ENCODE results near the gene SDK2. TPM values are rescaled to one million over a fixed set of nuclear protein-coding genes. Genes with fewer than 3 reads are reported as not detected.

The SDK2 gene
- total and polyA plus RNA-seq, 2 of the 4 experiments (the other 2 are of a cell fraction) = under 0.01 to 0.03 TPM

DNA sequence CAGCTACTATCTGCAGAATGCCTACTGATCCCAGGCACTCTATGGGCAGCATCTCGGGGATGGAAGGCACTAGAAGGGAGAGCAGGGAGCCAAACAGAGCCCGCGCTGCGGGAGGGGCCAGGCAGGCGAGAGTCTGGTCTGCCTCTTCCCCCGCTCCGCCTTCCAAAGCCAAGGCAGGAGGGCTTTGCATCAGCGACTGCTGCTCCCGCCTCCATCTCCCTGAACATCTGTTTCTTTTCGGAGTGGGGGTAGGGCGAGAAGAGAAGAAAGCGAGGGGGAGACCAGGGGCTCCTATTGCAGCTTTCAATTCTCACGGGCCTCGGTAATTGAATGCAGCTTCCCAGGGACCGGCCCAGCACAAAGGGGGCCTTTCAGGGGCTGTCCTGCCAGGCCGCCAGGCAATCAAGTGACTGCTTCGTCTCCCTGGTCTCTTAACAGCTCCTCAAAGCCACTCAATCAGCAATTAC is 301.0 kb downstream of the SDK2 start:
- CTCF ChIA-PET = no interaction called here
- peak overlapping the region; percentile 56 for H3K9ac ChIP-seq (ENCODE audit: low read depth, low read length)
- BruUV-seq (replicated peaks) = no TSS peak
- H2BK15ac ChIP-seq (ENCODE audit: low read depth, low read length) = peak overlapping the region; percentile 99; the same call in 2 of the 3 replicates
- H3K4me3 ChIP-seq (ENCODE audit: insufficient read depth, low read depth, low read length) = no peak overlapping the region
- dilution Hi-C loops (cut with HindIII; ENCODE audit: low sequenced_read_pairs, unreplicated experiment) = no loop called here
- peak overlapping the region; percentile 100 for H3K23ac ChIP-seq (ENCODE audit: low read depth, low read length)
- peaks cover 46% of the 10 kb centered on the region for H3K4me1 ChIP-seq (ENCODE audit: control insufficient read depth, insufficient read depth, low read length)
- in situ Hi-C loops (cut with MboI; ENCODE audit: low sequenced_read_pairs) = no loop called here
- peak; percentile 82 for ATAC-seq (ENCODE audit: low read depth)
- H4K8ac ChIP-seq (ENCODE audit: low read depth in 2 of 2, low read length in 2 of 2) = peak overlapping the region; percentile 89 to 96
- H2BK120ac ChIP-seq (ENCODE audit: low read depth, low read length) = peak overlapping the region; percentile 99
- H3K36me3 ChIP-seq (ENCODE audit: control insufficient read depth, insufficient read depth, low read length) = no peaks in the 10 kb centered on the region
- H2BK5ac ChIP-seq (ENCODE audit: low read depth, low read length, poor library complexity, severe bottlenecking) = peak overlapping the region; percentile 81
- peak overlapping the region; percentile 99 for H4K91ac ChIP-seq (ENCODE audit: insufficient read depth, low read depth, low read length)
- H3K27ac ChIP-seq (ENCODE audit: insufficient read depth, low read length) = peak overlapping the region; percentile 81
- peak overlapping the region; percentile 92 for H2AFZ ChIP-seq (replicated peaks; ENCODE audit: low read length, poor library complexity)
- peak overlapping the region; percentile 99 for H3K14ac ChIP-seq (replicated peaks; ENCODE audit: low read depth, low read length)
- peaks cover 0 to 13% of the 10 kb centered on the region in 2 experiments; a peak in 1 of 4 replicates for H3K79me1 ChIP-seq (ENCODE audit: low read depth in 1 of 2, low read length in 2 of 2)
- peak overlapping the region; percentile 87 for H3K56ac ChIP-seq (ENCODE audit: extremely low read depth, insufficient read depth, low read length)
- no peaks in the 10 kb centered on the region for H3K27me3 ChIP-seq (ENCODE audit: control insufficient read depth, insufficient read depth, low read length)
- H2AK5ac ChIP-seq (ENCODE audit: low read depth, low read length) = peak overlapping the region; percentile 91
- H2AK9ac ChIP-seq (replicated peaks; ENCODE audit: low read depth, low read length, poor library complexity) = peak overlapping the region; percentile 97
- TF ChIP-seq BHLHE40 (IDR thresholded peaks at IDR 0.05; ENCODE audit: low read depth, low read length) = no peak
- peak; percentile 6; the same call in 1 of the 2 replicates for TF ChIP-seq RAD21 (IDR thresholded peaks at IDR 0.05; ENCODE audit: low read length)
- no peak for TF ChIP-seq SMC3 (IDR thresholded peaks at IDR 0.05; ENCODE audit: low read depth, low read length)
- peak; percentile 92; the same call in 1 of the 2 replicates for TF ChIP-seq MAZ (IDR thresholded peaks at IDR 0.05; ENCODE audit: borderline replicate concordance, low read depth, low read length)
- peak overlapping the region; percentile 96 for H2BK20ac ChIP-seq (ENCODE audit: low read depth, low read length)
- POLR2A ChIA-PET (ENCODE audit: unreplicated experiment) = interaction anchor here (1.0 kb wide), 1 partner anchor 52 kb away, joined by 4 read pairs; no protein-coding TSS in a partner anchor
- H3K9me1 ChIP-seq (ENCODE audit: insufficient read depth, low read length) = peaks cover 35% of the 10 kb centered on the region
- no peaks in the 10 kb centered on the region for H3K9me3 ChIP-seq (ENCODE audit: control insufficient read depth, insufficient read depth, low read length)
- WGBS, 2 experiments (ENCODE audit: extremely low coverage in 2 of 2, insufficient read length in 1 of 2) = 0% methylated on average over 2 of the region's 17 CpGs; no CpG with 5 or more reads in 1 of the 2 experiments
- H3K18ac ChIP-seq (ENCODE audit: low read depth, low read length) = peak overlapping the region; percentile 78
- peak; percentile 88 for DNase-seq
- peak overlapping the region; percentile 84 for H4K5ac ChIP-seq (ENCODE audit: low read depth, low read length)
- H4K20me1 ChIP-seq (ENCODE audit: insufficient read depth, low read length) = no peaks in the 10 kb centered on the region
- intact Hi-C loops (cut with micrococcal nuclease) = loop anchor here (2.0 kb wide), 1 partner anchor 32 kb away; no protein-coding TSS in a partner anchor
- H3K4ac ChIP-seq (ENCODE audit: low read depth, low read length) = peak overlapping the region; percentile 99
- peak overlapping the region; percentile 61 for H3K4me2 ChIP-seq (ENCODE audit: low read depth, low read length)
